Stimulated activated CD4-positive, alpha-beta T cell treated with anti-CD3 and anti-CD28 coated beads, Interleukin-15, amount 100 ng/mL, for 24 hours (primary cell): ENCODE measurements around the gene ZFHX3.

Experiments
- DNase-seq: peaks from one replicate; pipeline ENCODE4 v3.0.0-alpha.2; 2020

The ZFHX3 gene

GRCh38 chr16:73037845-73038570 is 9.9 kb downstream of the ZFHX3 start:
- no peak for DNase-seq

DNA sequence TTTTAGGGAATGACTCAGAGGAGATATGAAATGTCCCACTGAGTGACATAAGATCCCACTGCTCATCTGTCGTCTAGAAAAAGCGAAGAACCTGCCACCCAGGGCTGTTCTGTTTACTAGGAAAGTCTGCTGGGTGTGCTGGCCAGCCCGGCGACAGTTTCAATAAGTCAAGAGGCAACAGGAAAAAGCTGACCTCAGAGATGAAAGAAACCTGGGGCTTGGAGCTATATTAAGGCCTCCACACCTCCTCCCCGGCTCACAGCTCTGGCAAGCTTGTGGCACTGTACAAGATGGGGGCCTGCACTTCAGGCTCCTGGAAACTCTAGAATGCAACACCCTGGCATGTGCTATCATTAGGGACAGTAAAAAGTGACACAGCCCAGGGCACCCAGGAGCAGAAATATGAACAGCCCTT is 10.6 kb downstream of the ZFHX3 start:
- DNase-seq, result no peak

GRCh38 chr16:73036074-73036826 is 11.7 kb downstream of the ZFHX3 start:
- no peak for DNase-seq

DNA sequence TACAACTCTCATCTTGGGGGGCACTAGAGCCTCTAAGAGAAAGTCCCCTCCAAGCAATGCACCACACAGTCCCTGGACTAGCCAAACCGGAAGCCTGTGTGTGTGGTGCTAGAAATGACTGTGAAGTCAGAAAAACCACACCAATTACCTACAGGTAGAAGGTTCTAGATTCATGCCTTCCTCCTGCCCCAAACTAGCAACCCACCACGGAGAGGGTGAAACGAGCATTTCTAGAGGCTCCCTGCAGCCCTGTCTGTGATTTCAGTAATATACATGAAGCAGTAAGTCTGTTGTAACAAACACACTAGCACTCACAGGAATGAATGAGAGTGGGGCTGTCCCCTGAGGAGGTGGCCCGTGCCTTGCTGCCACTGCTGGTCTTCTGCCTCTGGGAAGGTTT is 13.6 kb downstream of the ZFHX3 start:
- no peak for DNase-seq

DNA sequence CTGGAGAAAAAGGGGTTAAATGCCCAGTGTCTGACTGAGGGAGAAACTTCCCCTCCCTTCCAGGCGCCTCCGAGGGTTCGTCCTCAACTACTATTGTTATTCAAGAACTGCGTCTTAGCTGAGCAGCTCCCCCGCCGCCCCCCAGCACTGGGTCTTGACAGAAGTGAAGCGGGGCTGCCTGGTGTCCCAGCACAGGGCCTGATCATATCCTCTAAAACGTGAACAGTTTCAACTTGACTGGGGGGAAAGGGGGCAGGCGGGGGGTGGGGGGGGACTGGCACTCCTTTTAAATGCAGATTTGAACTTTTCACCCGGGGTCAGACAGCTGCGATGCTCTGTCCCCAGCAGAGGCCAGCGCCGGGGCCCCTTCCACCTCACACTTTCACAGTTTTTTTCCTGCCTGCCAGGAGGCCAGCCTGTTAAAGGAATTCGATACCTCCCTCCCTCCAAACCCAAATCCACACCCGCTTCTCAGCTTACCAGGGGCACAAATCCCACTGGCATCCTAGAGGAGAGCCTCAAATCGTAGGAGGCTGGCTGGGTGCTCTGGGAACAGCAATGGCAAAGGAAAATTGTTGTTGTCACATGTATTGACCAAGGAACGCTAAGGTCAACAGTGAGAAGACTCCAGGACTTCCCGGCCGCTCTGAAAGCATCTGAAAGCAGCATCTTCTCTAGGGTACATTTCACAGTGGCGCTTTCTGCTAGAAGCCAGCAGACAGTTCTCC is 14.5 kb downstream of the ZFHX3 start:
- no peak for DNase-seq

DNA sequence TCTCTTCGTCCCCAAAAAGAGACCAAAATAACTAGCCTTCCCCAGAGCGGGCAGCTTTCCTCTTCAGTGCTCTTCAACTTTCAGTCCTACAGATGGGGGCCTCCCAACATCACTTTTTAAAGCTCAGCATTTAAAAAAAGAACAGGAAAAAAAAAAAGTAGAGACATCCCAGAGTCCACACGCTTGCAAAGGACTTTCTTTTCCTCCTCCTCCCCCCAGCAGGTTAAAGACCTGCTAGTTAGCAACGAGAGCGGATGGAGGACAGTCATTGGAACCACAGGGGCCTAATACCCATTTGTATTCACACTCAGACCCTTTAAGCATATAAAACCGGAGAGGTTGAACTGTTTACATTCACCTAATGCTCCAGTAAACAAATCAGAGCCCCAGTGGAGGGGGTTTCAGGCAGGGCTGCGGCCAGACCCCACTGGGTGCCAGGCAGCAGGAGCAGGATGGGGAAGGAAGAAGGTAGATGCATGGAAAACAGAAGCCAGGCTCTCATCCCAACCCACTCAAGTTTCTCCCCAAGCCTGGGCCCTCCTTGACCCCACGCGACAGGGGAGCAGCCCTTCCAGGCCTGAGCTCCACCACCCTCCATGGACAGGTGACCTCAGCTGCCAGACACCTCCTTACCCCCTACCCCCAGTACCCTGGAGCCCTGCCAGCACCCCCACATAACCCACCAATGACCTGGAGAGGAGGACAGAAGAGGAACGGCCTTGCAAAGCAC is 15.2 kb downstream of the ZFHX3 start:
- no peak for DNase-seq

DNA sequence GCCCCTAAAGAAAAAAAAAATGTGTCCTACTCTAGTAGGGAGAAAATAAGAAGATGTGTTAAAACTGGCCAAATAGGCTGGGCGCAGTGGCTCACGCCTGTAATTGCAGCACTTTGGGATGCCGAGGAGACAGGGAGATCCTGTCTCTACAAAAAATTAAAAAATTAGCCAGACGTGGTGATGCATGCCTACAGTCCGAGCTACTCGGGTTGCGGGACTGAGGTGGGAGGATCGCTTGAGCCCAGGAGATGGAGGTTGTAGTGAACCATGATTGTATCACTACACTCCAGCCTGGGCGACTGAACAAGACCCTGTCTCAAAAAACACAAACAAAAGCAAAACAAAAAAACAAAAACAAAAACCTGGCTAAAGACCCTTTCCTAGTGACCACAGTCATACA is 15.9 kb downstream of the ZFHX3 start:
- no peak for DNase-seq

GRCh38 chr16:73031155-73031866 is 16.6 kb downstream of the ZFHX3 start:
- no peak for DNase-seq

GRCh38 chr16:73028721-73029361 is 19.1 kb downstream of the ZFHX3 start:
- DNase-seq, result no peak

DNA sequence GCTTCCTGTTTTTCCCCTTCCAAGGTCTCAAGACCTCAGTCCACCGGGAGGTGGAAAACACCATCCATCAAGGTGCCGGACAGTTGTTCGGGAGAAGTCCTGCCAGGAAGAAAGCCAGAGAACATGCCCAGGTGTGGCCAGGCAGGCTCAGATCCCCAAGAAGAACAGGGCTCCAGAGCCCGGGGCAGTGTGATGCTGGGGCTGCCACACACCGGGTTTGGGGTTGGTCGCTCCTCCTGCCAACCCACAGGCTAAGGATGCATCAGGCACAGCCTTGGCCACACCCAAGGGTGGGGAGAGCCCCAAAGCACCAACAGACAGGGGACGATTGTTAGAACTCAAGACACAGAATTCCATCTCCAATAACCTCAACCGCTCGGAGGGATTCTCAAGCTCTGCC is 19.7 kb downstream of the ZFHX3 start:
- DNase-seq, result no peak

DNA sequence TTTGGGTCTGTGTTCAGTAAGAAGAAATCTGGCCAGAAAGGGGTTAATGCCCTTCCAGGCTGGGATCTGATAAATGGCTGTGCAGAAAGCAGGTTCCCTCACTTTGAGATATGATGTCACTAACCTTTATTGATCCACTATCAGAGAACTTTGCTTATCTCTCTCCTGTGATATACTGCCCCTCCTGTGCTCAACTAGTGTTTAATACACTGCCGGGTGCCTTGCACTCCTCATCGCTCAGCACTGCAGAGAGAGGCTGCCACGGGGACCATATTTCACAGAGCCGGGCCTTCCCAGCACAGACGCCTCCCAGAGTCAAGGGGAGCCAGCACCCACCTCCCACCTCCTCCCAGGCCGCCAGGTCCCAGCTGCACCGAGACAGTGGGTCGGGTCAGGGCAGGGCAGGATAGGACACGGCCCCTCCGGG is 20.2 kb downstream of the ZFHX3 start:
- no peak for DNase-seq

DNA sequence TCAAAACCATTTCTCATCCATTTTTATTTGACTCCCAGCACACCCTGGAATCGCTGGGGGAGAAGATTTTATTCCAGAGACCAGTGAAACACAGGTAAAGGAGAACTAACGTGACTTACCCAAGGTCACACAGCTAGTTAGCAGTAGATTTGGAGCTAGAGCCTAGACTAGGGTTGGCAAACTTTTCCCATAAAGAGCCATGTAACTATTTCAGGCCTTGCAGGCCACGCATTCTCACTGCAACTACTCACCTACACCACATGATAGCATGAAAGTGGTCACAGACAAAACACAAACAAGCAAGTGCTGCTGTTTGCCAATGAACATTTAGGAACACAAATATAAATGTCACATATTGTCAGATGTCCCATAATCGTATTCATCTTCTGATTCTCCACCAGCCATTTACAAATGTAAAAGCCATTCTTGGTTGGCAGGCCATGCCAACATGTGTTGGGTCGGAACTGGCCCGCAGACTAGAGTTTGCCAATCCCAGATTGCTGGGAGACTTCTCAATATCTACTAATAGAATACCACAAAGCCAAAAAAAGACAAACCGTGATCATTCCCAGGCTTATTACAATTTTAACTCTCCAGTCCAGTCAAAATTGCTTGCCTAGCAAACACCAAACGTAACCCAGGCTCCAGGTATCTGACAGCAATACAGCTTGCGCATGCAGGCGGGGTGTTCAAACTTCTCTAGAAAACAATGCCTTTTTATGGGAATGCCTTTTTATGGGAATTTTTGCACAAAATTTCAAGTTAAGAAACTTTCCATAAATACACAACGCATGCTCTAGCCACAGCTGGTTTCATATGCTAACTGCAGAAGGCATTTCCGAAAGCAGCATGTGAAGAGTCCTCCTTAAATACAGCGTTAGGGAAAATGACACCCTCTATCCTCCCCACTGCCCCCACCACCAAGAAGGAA is 20.9 kb downstream of the ZFHX3 start:
- no peak for DNase-seq

DNA sequence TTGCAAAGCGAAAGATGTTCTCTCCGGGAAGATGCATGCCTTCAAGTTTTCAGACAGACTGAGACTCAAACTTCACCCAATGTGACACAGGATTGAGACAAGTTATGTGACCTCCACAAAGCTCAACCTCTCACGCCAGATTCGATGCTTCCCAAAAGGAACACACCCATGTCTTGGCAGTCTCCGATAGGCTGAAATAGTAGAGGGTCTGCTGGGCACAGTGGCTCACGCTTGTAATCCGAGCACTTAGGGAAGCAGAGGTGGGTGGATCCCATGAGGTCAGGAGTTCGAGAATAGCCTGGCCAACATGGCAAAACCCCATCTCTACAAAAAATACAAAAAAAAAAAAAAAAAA is 22.1 kb downstream of the ZFHX3 start:
- no peak for DNase-seq

GRCh38 chr16:73025151-73025855 is 22.6 kb downstream of the ZFHX3 start:
- no peak for DNase-seq

DNA sequence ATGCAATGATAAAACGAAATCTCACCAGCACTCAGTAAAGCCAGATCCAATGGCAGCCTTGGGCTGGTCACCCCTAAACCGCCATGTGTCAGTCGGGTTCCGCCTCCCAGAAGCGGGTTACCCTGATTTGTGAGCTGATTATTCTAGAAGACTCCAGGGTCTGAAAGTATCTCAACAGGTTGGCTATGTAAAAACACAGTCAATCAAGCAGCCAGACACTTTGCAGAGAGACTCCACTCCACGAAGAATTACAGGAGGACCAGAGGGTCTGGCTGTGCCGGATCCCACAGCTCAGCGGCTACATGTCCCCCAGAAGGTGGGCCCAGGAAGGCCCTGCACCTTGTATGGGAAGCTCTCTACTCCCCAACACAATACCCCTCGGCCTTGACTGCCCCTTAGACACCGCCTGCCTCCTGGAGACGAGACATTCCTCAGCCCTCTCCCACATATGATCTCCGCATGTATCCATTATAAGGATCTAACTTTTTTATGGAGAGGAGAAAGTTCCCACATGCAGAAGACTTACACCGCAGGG is 23.3 kb downstream of the ZFHX3 start:
- no peak for DNase-seq

DNA sequence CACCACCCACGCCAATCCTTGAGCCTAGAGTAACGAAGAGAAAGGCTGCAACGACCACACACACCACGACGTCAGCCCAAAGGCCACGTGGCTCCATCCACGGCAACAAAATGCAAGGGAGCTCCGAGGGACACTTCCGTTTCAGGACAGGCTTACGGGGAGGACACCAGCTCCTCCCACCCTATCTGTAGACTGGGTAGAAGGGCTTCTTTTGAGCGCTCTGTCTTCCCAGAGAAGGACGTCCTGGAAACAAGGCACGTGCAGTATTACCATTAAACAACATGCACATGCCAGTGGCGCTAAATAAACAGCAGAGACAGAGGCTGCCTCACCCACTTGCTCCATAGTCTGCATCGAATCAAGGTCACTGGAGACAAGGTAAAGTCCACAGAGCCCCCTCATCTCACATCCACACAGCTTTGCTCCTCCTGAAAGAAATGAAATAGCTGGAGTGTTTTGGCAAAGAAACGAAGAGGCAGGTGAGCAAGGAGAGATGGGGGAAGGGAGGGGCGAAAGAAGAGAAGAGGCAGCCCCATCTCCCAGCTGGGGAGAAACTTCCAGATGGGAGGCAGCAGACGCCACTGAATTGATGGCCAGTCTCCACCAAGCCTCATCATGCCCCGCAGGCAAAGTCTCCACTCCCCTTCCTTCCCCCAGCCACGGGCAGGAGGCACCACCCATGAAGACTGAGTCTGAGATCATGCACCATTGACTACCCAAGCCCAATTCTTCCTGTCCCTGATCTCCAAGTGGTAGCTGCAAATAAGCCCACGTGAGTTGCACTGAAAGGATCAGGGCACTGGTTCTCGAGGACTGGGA is 24.0 kb downstream of the ZFHX3 start:
- no peak for DNase-seq

DNA sequence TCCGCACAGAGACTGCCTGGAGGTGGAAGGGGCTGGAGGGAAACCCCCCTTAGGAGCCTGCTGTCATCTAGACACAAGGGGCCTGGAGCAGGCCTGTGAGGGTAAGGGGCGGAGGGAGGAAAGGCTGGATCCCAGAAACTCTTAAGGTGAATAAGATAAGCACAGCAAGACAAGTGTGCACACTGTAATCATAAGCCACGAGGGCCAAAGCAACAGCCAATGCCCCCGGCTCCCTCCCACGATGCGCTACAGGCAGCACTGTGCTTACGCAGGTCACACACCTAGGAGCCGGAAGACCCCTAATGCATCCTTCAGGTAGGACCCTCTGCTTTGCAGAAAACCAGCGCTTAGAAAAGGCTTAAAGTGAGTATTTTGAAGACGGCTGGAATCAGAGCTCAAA is 24.6 kb downstream of the ZFHX3 start:
- no peak for DNase-seq

- DNase-seq, result no peak
Observed at GRCh38 chr16:73022534-73022933, 25.4 kb downstream of the ZFHX3 start.

- DNase-seq, result no peak
Observed at GRCh38 chr16:73021866-73022495, 25.9 kb downstream of the ZFHX3 start.
